Measurements from ENCODE around the gene DOCK2. TPM values are rescaled to one million over a fixed set of nuclear protein-coding genes. Genes with fewer than 3 reads are reported as not detected.

DOCK2 gene
- total and polyA plus RNA-seq, 8 donors = 4.3 to 101 (median 5.3) TPM

GRCh38 chr5:169700611-169701010 is 63.5 kb downstream of the DOCK2 start:
- peaks cover 0 to 96% of the 10 kb centered on the region in 2 donors for H3K36me3 ChIP-seq
- no peaks in the 10 kb centered on the region for H3K27me3 ChIP-seq
- H3K27ac ChIP-seq = no peak overlapping the region
- H3K4me1 ChIP-seq = no peaks in the 10 kb centered on the region
- intact Hi-C loops (cut with DNase I) = loop anchor here in 1 of 2 donors (10.0 kb wide), 1 partner anchor 284 kb away; the partner anchor contains the start of gene INSYN2B
- DNase-seq (no peak), ATAC-seq (no peak)
- no peak for TF ChIP-seq CTCF (IDR thresholded peaks at IDR 0.05)
- no peaks in the 10 kb centered on the region for H3K9me3 ChIP-seq
- no peak overlapping the region for H3K4me3 ChIP-seq

- Histone ChIP-seq H3K27me3 (no peaks in the 10 kb centered on the region), H3K27ac (no peak overlapping the region), H3K9me3 (no peaks in the 10 kb centered on the region), H3K4me1 (no peaks in the 10 kb centered on the region), H3K36me3 (peaks cover 0 to 96% of the 10 kb centered on the region in 2 donors), H3K4me3 (no peak overlapping the region)
- ATAC-seq (no peak), DNase-seq (peak in 2 of 4 donors; percentile 43 to 55)
- TF ChIP-seq CTCF (IDR thresholded peaks at IDR 0.05) = peak; percentile 11 to 35
- intact Hi-C loops (cut with DNase I) = loop anchor here in 1 of 2 donors (10.0 kb wide), 1 partner anchor 283 kb away; the partner anchor contains the start of gene INSYN2B
Measured at GRCh38 chr5:169701910-169702451, 64.9 kb downstream of the DOCK2 start.

GRCh38 chr5:169702693-169703481 is 65.8 kb downstream of the DOCK2 start:
- H3K9me3 ChIP-seq = no peaks in the 10 kb centered on the region
- H3K27me3 ChIP-seq = no peaks in the 10 kb centered on the region
- no peak for ATAC-seq
- no peak overlapping the region for H3K27ac ChIP-seq
- H3K4me3 ChIP-seq = no peak overlapping the region
- DNase-seq = peak in 1 of 4 donors; percentile 14
- no peaks in the 10 kb centered on the region for H3K4me1 ChIP-seq
- no peak for TF ChIP-seq CTCF (IDR thresholded peaks at IDR 0.05)
- peaks cover 0 to 96% of the 10 kb centered on the region in 2 donors for H3K36me3 ChIP-seq
- intact Hi-C loops (cut with DNase I) = loop anchor here in 1 of 2 donors (10.0 kb wide), 1 partner anchor 282 kb away; the partner anchor contains the start of gene INSYN2B

GRCh38 chr5:169703813-169704212 is 66.7 kb downstream of the DOCK2 start:
- H3K27ac ChIP-seq = no peak overlapping the region
- no peaks in the 10 kb centered on the region for H3K27me3 ChIP-seq
- TF ChIP-seq CTCF (IDR thresholded peaks at IDR 0.05) = no peak
- no peak for DNase-seq
- peaks cover 0 to 96% of the 10 kb centered on the region in 2 donors for H3K36me3 ChIP-seq
- no peak for ATAC-seq
- intact Hi-C loops (cut with DNase I) = loop anchor here in 1 of 2 donors (10.0 kb wide), 1 partner anchor 281 kb away; the partner anchor contains the start of gene INSYN2B
- no peak overlapping the region for H3K4me3 ChIP-seq
- H3K9me3 ChIP-seq = no peaks in the 10 kb centered on the region
- H3K4me1 ChIP-seq = no peaks in the 10 kb centered on the region

- no peak for ATAC-seq
- Histone ChIP-seq H3K4me1 (no peaks in the 10 kb centered on the region), H3K27ac (no peak overlapping the region), H3K9me3 (no peaks in the 10 kb centered on the region), H3K4me3 (no peak overlapping the region), H3K36me3 (peaks cover 0 to 96% of the 10 kb centered on the region in 2 donors), H3K27me3 (no peaks in the 10 kb centered on the region)
- intact Hi-C loops (cut with DNase I) = loop anchor here in 1 of 2 donors (10.0 kb wide), 1 partner anchor 279 kb away; the partner anchor contains the start of gene INSYN2B
- TF ChIP-seq CTCF (IDR thresholded peaks at IDR 0.05) = no peak
- no peak for DNase-seq
Measured at GRCh38 chr5:169705322-169705721, 68.2 kb downstream of the DOCK2 start.
